ENCODE measurements around the gene L3MBTL4. TPM values are rescaled to one million over a fixed set of nuclear protein-coding genes. Genes with fewer than 3 reads are reported as not detected.

Gene L3MBTL4
- total RNA-seq, 1 donor from 2014 or later = 0.34 TPM

DNA sequence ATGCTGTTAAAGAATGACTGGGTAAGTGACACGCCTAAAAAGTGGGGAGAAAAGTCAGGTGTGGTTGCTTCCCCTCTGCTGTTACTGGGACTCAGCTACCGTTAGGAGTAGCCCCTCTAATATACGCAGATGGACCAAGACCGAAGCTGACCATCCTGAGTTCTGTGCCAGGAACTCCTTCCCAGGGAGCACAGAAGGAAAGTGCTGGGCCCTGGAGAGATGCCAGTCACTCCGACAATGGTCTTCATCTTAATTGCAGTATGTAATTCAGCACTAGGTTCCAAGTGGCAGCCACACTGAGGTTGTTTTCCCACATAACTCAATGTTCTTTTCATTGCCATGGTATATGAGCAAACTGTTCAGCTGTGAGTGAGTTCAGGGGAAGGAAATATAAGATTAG lies 499.8 kb downstream of the L3MBTL4 start:
- H3K9me3 Mint-ChIP-seq = no peaks in the 10 kb centered on the region
- TF ChIP-seq EZH2phosphoT487 (IDR thresholded peaks at IDR 0.05) = no peak
- TF ChIP-seq, protein P1, sequence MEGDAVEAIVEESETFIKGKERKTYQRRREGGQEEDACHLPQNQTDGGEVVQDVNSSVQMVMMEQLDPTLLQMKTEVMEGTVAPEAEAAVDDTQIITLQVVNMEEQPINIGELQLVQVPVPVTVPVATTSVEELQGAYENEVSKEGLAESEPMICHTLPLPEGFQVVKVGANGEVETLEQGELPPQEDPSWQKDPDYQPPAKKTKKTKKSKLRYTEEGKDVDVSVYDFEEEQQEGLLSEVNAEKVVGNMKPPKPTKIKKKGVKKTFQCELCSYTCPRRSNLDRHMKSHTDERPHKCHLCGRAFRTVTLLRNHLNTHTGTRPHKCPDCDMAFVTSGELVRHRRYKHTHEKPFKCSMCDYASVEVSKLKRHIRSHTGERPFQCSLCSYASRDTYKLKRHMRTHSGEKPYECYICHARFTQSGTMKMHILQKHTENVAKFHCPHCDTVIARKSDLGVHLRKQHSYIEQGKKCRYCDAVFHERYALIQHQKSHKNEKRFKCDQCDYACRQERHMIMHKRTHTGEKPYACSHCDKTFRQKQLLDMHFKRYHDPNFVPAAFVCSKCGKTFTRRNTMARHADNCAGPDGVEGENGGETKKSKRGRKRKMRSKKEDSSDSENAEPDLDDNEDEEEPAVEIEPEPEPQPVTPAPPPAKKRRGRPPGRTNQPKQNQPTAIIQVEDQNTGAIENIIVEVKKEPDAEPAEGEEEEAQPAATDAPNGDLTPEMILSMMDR (IDR thresholded peaks at IDR 0.05) = no peak
- TF ChIP-seq EZH2 (IDR thresholded peaks at IDR 0.05) = no peak

GRCh38 chr18:5914016-5914415 lies 500.7 kb downstream of the L3MBTL4 start:
- Histone ChIP-seq H3K27ac (no peak overlapping the region), H3F3A (ENCODE audit: low read depth) (no peaks in the 10 kb centered on the region), H4K20me1 (ENCODE audit: low read depth) (no peaks in the 10 kb centered on the region), H3K36me3 (no peaks in the 10 kb centered on the region), H3K79me2 (ENCODE audit: low read depth) (no peaks in the 10 kb centered on the region), H2AFZ (replicated peaks) (no peak overlapping the region), H3K4me3 (no peak overlapping the region), H3K4me2 (no peak overlapping the region), H3K27me3 (no peaks in the 10 kb centered on the region), H3K9ac (no peak overlapping the region), H3K4me1 (no peaks in the 10 kb centered on the region), H3K9me3 (ENCODE audit: low read depth) (no peaks in the 10 kb centered on the region)
- no peak for DNase-seq (ENCODE audit: low spot score)
- Mint-ChIP-seq H3K36me3 (peaks cover 33% of the 10 kb centered on the region), H3K4me1 (no peaks in the 10 kb centered on the region), H3K27ac (no peak overlapping the region), H3K27me3 (ENCODE audit: insufficient read depth, low read depth) (no peaks in the 10 kb centered on the region), H3K4me3 (no peak overlapping the region), H3K9me3 (no peaks in the 10 kb centered on the region)
- TF ChIP-seq, protein P1 (IDR thresholded peaks at IDR 0.05) = no peak
- no peak for TF ChIP-seq EZH2phosphoT487 (IDR thresholded peaks at IDR 0.05)
- no peak for TF ChIP-seq EZH2 (IDR thresholded peaks at IDR 0.05)

More for the DNA sequence above, 499.8 kb downstream of the L3MBTL4 start:
- H3K4me3 ChIP-seq = no peak overlapping the region
- H3K4me1 ChIP-seq = no peaks in the 10 kb centered on the region
- no peak overlapping the region for H3K4me3 Mint-ChIP-seq
- no peaks in the 10 kb centered on the region for H3K9me3 ChIP-seq (ENCODE audit: low read depth)
- H3K36me3 ChIP-seq = no peaks in the 10 kb centered on the region
- H3K4me2 ChIP-seq = no peak overlapping the region
- no peak overlapping the region for H3K27ac ChIP-seq
- H3K36me3 Mint-ChIP-seq = peaks cover 32% of the 10 kb centered on the region
- H3K27me3 Mint-ChIP-seq (ENCODE audit: insufficient read depth, low read depth) = no peaks in the 10 kb centered on the region
- no peak overlapping the region for H3K27ac Mint-ChIP-seq
- no peak for DNase-seq (ENCODE audit: low spot score)
- H3K79me2 ChIP-seq (ENCODE audit: low read depth) = no peaks in the 10 kb centered on the region
- no peaks in the 10 kb centered on the region for H3K4me1 Mint-ChIP-seq
- H3K27me3 ChIP-seq = no peaks in the 10 kb centered on the region
- no peaks in the 10 kb centered on the region for H4K20me1 ChIP-seq (ENCODE audit: low read depth)
- H2AFZ ChIP-seq (replicated peaks) = no peak overlapping the region
- H3F3A ChIP-seq (ENCODE audit: low read depth) = no peaks in the 10 kb centered on the region
- H3K9ac ChIP-seq = no peak overlapping the region

GRCh38 chr18:5912566-5912965 lies 502.1 kb downstream of the L3MBTL4 start:
- H3K4me3 Mint-ChIP-seq = no peak overlapping the region
- Histone ChIP-seq H3K27ac (no peak overlapping the region), H3K9ac (no peak overlapping the region), H3F3A (ENCODE audit: low read depth) (no peaks in the 10 kb centered on the region), H3K4me3 (no peak overlapping the region), H4K20me1 (ENCODE audit: low read depth) (no peaks in the 10 kb centered on the region), H3K4me1 (no peaks in the 10 kb centered on the region), H3K27me3 (no peaks in the 10 kb centered on the region), H2AFZ (replicated peaks) (no peak overlapping the region), H3K79me2 (ENCODE audit: low read depth) (no peaks in the 10 kb centered on the region), H3K36me3 (no peaks in the 10 kb centered on the region), H3K9me3 (ENCODE audit: low read depth) (no peaks in the 10 kb centered on the region), H3K4me2 (no peak overlapping the region)
- H3K4me1 Mint-ChIP-seq = no peaks in the 10 kb centered on the region
- no peaks in the 10 kb centered on the region for H3K9me3 Mint-ChIP-seq
- no peaks in the 10 kb centered on the region for H3K27me3 Mint-ChIP-seq (ENCODE audit: insufficient read depth, low read depth)
- no peak for DNase-seq (ENCODE audit: low spot score)
- H3K27ac Mint-ChIP-seq = no peak overlapping the region
- H3K36me3 Mint-ChIP-seq = peaks cover 32% of the 10 kb centered on the region
- TF ChIP-seq, protein P1 (IDR thresholded peaks at IDR 0.05) = no peak
- TF ChIP-seq EZH2phosphoT487 (IDR thresholded peaks at IDR 0.05) (no peak), EZH2 (IDR thresholded peaks at IDR 0.05) (no peak)

Measured in neural progenitor cell (in vitro differentiated cells).